C4-2B (cell line): ENCODE results near the gene ARL15.

Experiments
- ZFX ChIP-seq: fragments of 450-650 bp; IDR thresholded peaks from 2 replicates; pipeline ENCODE4 v1.6.1; 2017
- TF ChIP-seq, protein P1 (sequence below): fragments of 450-650 bp; conservative IDR thresholded peaks from 2 replicates; pipeline ENCODE4 v1.5.1; 2017; ENCODE audit warnings: mild to moderate bottlenecking

DNA sequence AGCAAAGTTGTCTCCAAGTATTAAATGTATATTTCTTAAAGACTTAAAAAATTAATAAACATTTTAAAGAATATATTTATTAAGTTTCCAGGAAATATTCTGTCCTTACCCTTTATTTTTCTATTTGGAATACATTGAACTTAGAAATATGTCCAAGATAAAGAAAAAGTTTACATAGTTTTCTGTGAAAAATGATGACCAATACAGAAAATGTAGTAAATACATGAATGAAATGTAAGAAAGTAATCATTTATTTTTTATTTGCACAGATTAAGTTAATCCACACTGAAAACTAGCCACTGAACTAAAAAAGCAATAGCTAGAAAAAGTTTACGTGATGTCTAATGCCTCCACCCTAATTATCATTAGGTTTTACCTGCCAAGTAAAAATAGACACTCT is 273.2 kb downstream of the ARL15 start:
- TF ChIP-seq, protein P1, sequence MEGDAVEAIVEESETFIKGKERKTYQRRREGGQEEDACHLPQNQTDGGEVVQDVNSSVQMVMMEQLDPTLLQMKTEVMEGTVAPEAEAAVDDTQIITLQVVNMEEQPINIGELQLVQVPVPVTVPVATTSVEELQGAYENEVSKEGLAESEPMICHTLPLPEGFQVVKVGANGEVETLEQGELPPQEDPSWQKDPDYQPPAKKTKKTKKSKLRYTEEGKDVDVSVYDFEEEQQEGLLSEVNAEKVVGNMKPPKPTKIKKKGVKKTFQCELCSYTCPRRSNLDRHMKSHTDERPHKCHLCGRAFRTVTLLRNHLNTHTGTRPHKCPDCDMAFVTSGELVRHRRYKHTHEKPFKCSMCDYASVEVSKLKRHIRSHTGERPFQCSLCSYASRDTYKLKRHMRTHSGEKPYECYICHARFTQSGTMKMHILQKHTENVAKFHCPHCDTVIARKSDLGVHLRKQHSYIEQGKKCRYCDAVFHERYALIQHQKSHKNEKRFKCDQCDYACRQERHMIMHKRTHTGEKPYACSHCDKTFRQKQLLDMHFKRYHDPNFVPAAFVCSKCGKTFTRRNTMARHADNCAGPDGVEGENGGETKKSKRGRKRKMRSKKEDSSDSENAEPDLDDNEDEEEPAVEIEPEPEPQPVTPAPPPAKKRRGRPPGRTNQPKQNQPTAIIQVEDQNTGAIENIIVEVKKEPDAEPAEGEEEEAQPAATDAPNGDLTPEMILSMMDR: no peak
- no peak for TF ChIP-seq ZFX
